ENCODE data around the gene RTP1. TPM values are rescaled to one million over a fixed set of nuclear protein-coding genes. Genes with fewer than 3 reads are reported as not detected.
"Not testable (repeated sequence)": the region's sequence is repeated elsewhere in the genome, so short reads cannot be mapped to it uniquely, and the experiment has no call there.

Gene RTP1
- total RNA-seq, 1 experiment from 2014 or later: not detected

- intact Hi-C loops (cut with micrococcal nuclease): no loop called here
- no peak for TF ChIP-seq CTCF (IDR thresholded peaks at IDR 0.05; ENCODE audit: unreplicated experiment)
- no peaks in the 10 kb centered on the region for H3K9me3 Mint-ChIP-seq (ENCODE audit: unreplicated experiment)
- H3K4me3 Mint-ChIP-seq (ENCODE audit: unreplicated experiment): no peak overlapping the region
- no peak overlapping the region for H3K27ac Mint-ChIP-seq (ENCODE audit: low read depth, unreplicated experiment)
- peaks cover 10% of the 10 kb centered on the region for H3K4me1 Mint-ChIP-seq (ENCODE audit: insufficient read depth, unreplicated experiment)
- ChIA-PET POLR2A (interaction anchor here (0.6 to 2.0 kb wide), 9 partner anchors 8 to 626 kb away, joined by 3 to 9 read pairs (median 3); partner anchors contain the start of gene EIF4A2), CTCF (interaction anchor here (0.6 to 3.4 kb wide), 18 partner anchors 11 to 507 kb away, joined by 3 to 15 read pairs (median 4); no protein-coding TSS in a partner anchor)
- no TSS peak for BruUV-seq (replicated peaks)
- H3K36me3 Mint-ChIP-seq (ENCODE audit: insufficient read depth, unreplicated experiment): no peaks in the 10 kb centered on the region
- H3K27me3 Mint-ChIP-seq (ENCODE audit: insufficient read depth, unreplicated experiment): no peaks in the 10 kb centered on the region
- DNase-seq (ENCODE audit: unreplicated experiment): peak; percentile 81
Observed at GRCh38 chr3:187196573-187197334, 532 bp upstream of the RTP1 start.

- no TSS peak for BruUV-seq (replicated peaks)
- Mint-ChIP-seq H3K9me3 (ENCODE audit: unreplicated experiment) (no peaks in the 10 kb centered on the region), H3K4me3 (ENCODE audit: unreplicated experiment) (no peak overlapping the region), H3K27ac (ENCODE audit: low read depth, unreplicated experiment) (no peak overlapping the region), H3K27me3 (ENCODE audit: insufficient read depth, unreplicated experiment) (no peaks in the 10 kb centered on the region), H3K36me3 (ENCODE audit: insufficient read depth, unreplicated experiment) (no peaks in the 10 kb centered on the region), H3K4me1 (ENCODE audit: insufficient read depth, unreplicated experiment) (peaks cover 10% of the 10 kb centered on the region)
- ChIA-PET CTCF (interaction anchor here (0.5 to 3.4 kb wide), 4 partner anchors 9 to 1104 kb away, joined by 3 to 13 read pairs (median 8); no protein-coding TSS in a partner anchor), POLR2A (interaction anchor here (1.7 kb wide), 1 partner anchor 12 kb away, joined by 5 read pairs; no protein-coding TSS in a partner anchor)
- no peak for TF ChIP-seq CTCF (IDR thresholded peaks at IDR 0.05; ENCODE audit: unreplicated experiment)
- no peak for DNase-seq (ENCODE audit: unreplicated experiment)
- intact Hi-C loops (cut with micrococcal nuclease): no loop called here
Observed at GRCh38 chr3:187198490-187198889, 1.2 kb downstream of the RTP1 start.

GRCh38 chr3:187199463-187200050, 2.3 kb downstream of the RTP1 start:
- H3K4me3 Mint-ChIP-seq (ENCODE audit: unreplicated experiment); intact Hi-C loops (cut with micrococcal nuclease); DNase-seq (ENCODE audit: unreplicated experiment); H3K9me3 Mint-ChIP-seq (ENCODE audit: unreplicated experiment); H3K27ac Mint-ChIP-seq (ENCODE audit: low read depth, unreplicated experiment); H3K36me3 Mint-ChIP-seq (ENCODE audit: insufficient read depth, unreplicated experiment); POLR2A ChIA-PET; H3K4me1 Mint-ChIP-seq (ENCODE audit: insufficient read depth, unreplicated experiment); H3K27me3 Mint-ChIP-seq (ENCODE audit: insufficient read depth, unreplicated experiment); BruUV-seq (replicated peaks): not testable (repeated sequence)
- CTCF ChIA-PET: interaction anchor here (0.6 to 2.9 kb wide), 3 partner anchors 10 to 119 kb away, joined by 3 to 11 read pairs (median 6); no protein-coding TSS in a partner anchor

- H3K4me3 Mint-ChIP-seq (ENCODE audit: unreplicated experiment): no peak overlapping the region
- no TSS peak for BruUV-seq (replicated peaks)
- peaks cover 16% of the 10 kb centered on the region for H3K9me3 Mint-ChIP-seq (ENCODE audit: unreplicated experiment)
- CTCF ChIA-PET: no interaction called here
- no peaks in the 10 kb centered on the region for H3K36me3 Mint-ChIP-seq (ENCODE audit: insufficient read depth, unreplicated experiment)
- intact Hi-C loops (cut with micrococcal nuclease): no loop called here
- peaks cover 25% of the 10 kb centered on the region for H3K4me1 Mint-ChIP-seq (ENCODE audit: insufficient read depth, unreplicated experiment)
- no peak overlapping the region for H3K27ac Mint-ChIP-seq (ENCODE audit: low read depth, unreplicated experiment)
- DNase-seq (ENCODE audit: unreplicated experiment): no peak
- H3K27me3 Mint-ChIP-seq (ENCODE audit: insufficient read depth, unreplicated experiment): no peaks in the 10 kb centered on the region
- POLR2A ChIA-PET: no interaction called here
- TF ChIP-seq CTCF (IDR thresholded peaks at IDR 0.05; ENCODE audit: unreplicated experiment): no peak
Observed at GRCh38 chr3:187205683-187206082, 8.4 kb downstream of the RTP1 start.
